HL-60 (cell line): ENCODE data around the gene ZNF214.

ENCODE experiments used
- DNase-seq, 2 experiments: peaks; one replicate each; pipeline ENCODE4 v3.0.0-alpha.2; 2010 to 2020; ENCODE audit warnings: low read depth in 1 of 2, low spot score in 1 of 2
- H3K27ac ChIP-seq: fragments of 250-450 bp; sonication (Bioruptor Pico); replicated peaks from 2 replicates; pipeline ENCODE4 v1.5.1; 2020; ENCODE audit warnings: mild to moderate bottlenecking, moderate library complexity
- H3K27me3 ChIP-seq: fragments of 250-450 bp; sonication (Bioruptor Pico); 2 replicates; pipeline ENCODE4 v1.5.1; 2021; ENCODE audit warnings: mild to moderate bottlenecking, moderate library complexity; ENCODE audit not compliant: insufficient read depth, poor library complexity, severe bottlenecking
- H3K4me3 ChIP-seq: replicated peaks from 2 replicates; pipeline ENCODE4 v1.5.1; 2011; ENCODE audit warnings: mild to moderate bottlenecking, control low read depth, low read length; ENCODE audit not compliant: insufficient read depth
- CTCF ChIP-seq: IDR thresholded peaks from one replicate; pipeline ENCODE4 v1.5.1; 2011; ENCODE audit warnings: low read length, control low read depth, inconsistent platforms; ENCODE audit not compliant: insufficient read depth
- GABPA ChIP-seq: IDR thresholded peaks from 2 replicates; pipeline ENCODE4 v1.6.1; 2012; ENCODE audit warnings: low read depth
- POLR2AphosphoS5 ChIP-seq: IDR thresholded peaks from 2 replicates; pipeline ENCODE4 v1.6.1; 2012; ENCODE audit warnings: low read depth
- REST ChIP-seq: IDR thresholded peaks from 2 replicates; pipeline ENCODE4 v1.6.1; 2012; ENCODE audit warnings: low read depth; ENCODE audit not compliant: insufficient replicate concordance
- SPI1 ChIP-seq: IDR thresholded peaks from 2 replicates; pipeline ENCODE4 v1.6.1; 2012; ENCODE audit warnings: low read depth, mild to moderate bottlenecking, borderline replicate concordance

Gene ZNF214

GRCh38 chr11:7021318-7021717 lies 1.2 kb upstream of the ZNF214 start:
- no peak overlapping the region for H3K4me3 ChIP-seq

GRCh38 chr11:7019500-7020182 lies 505 bp downstream of the ZNF214 start:
- Histone ChIP-seq H3K4me3 (no peak overlapping the region), H3K27ac (no peak overlapping the region), H3K27me3 (peaks cover 7% of the 10 kb centered on the region)
- DNase-seq, result no peak
- TF ChIP-seq GABPA (no peak), POLR2AphosphoS5 (no peak), SPI1 (no peak), CTCF (no peak), REST (no peak)

More at GRCh38 chr11:7021318-7021717, 1.2 kb upstream of the ZNF214 start:
- no peak for DNase-seq
- no peak for TF ChIP-seq REST
- Histone ChIP-seq H3K27me3 (peaks cover 7% of the 10 kb centered on the region), H3K27ac (no peak overlapping the region)

- no peak for DNase-seq
- Histone ChIP-seq H3K27me3 (peaks cover 7% of the 10 kb centered on the region), H3K27ac (no peak overlapping the region), H3K4me3 (no peak overlapping the region)
- TF ChIP-seq REST (no peak), CTCF (no peak)
These were observed 4.1 kb downstream of the ZNF214 start for GRCh38 chr11:7016011-7016410.

- Histone ChIP-seq H3K27me3 (peaks cover 3% of the 10 kb centered on the region), H3K4me3 (no peak overlapping the region), H3K27ac (no peak overlapping the region)
- no peak for TF ChIP-seq CTCF
- DNase-seq, result no peak
These were observed 6.0 kb downstream of the ZNF214 start for GRCh38 chr11:7014118-7014517.
